ENCODE results near the gene C1RL.

Gene C1RL

GRCh38 chr12:7047306-7047705 is 61.7 kb downstream of the C1RL start:
- TF ChIP-seq USF1 (IDR thresholded peaks at IDR 0.05) (no peak), EP300 (IDR thresholded peaks at IDR 0.05; ENCODE audit: borderline replicate concordance) (no peak), EGR1 (IDR thresholded peaks at IDR 0.05) (no peak), RAD21 (IDR thresholded peaks at IDR 0.05; ENCODE audit: low read depth) (no peak), ZBTB7A (IDR thresholded peaks at IDR 0.05; ENCODE audit: low read depth) (no peak), CREB1 (IDR thresholded peaks at IDR 0.05; ENCODE audit: low read depth) (no peak), TAF1 (IDR thresholded peaks at IDR 0.05; ENCODE audit: low read depth) (no peak), MAX (IDR thresholded peaks at IDR 0.05) (no peak), CEBPB (IDR thresholded peaks at IDR 0.05) (no peak), YY1 (IDR thresholded peaks at IDR 0.05; ENCODE audit: low read depth) (no peak), NFIC (IDR thresholded peaks at IDR 0.05) (no peak), TEAD4 (IDR thresholded peaks at IDR 0.05) (no peak), TCF12 (IDR thresholded peaks at IDR 0.05; ENCODE audit: low read depth) (no peak), FOXM1 (IDR thresholded peaks at IDR 0.05; ENCODE audit: borderline replicate concordance, low read depth) (no peak)
- TF ChIP-seq, protein P1, sequence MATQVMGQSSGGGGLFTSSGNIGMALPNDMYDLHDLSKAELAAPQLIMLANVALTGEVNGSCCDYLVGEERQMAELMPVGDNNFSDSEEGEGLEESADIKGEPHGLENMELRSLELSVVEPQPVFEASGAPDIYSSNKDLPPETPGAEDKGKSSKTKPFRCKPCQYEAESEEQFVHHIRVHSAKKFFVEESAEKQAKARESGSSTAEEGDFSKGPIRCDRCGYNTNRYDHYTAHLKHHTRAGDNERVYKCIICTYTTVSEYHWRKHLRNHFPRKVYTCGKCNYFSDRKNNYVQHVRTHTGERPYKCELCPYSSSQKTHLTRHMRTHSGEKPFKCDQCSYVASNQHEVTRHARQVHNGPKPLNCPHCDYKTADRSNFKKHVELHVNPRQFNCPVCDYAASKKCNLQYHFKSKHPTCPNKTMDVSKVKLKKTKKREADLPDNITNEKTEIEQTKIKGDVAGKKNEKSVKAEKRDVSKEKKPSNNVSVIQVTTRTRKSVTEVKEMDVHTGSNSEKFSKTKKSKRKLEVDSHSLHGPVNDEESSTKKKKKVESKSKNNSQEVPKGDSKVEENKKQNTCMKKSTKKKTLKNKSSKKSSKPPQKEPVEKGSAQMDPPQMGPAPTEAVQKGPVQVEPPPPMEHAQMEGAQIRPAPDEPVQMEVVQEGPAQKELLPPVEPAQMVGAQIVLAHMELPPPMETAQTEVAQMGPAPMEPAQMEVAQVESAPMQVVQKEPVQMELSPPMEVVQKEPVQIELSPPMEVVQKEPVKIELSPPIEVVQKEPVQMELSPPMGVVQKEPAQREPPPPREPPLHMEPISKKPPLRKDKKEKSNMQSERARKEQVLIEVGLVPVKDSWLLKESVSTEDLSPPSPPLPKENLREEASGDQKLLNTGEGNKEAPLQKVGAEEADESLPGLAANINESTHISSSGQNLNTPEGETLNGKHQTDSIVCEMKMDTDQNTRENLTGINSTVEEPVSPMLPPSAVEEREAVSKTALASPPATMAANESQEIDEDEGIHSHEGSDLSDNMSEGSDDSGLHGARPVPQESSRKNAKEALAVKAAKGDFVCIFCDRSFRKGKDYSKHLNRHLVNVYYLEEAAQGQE (IDR thresholded peaks at IDR 0.05; ENCODE audit: low read depth), result no peak

DNA sequence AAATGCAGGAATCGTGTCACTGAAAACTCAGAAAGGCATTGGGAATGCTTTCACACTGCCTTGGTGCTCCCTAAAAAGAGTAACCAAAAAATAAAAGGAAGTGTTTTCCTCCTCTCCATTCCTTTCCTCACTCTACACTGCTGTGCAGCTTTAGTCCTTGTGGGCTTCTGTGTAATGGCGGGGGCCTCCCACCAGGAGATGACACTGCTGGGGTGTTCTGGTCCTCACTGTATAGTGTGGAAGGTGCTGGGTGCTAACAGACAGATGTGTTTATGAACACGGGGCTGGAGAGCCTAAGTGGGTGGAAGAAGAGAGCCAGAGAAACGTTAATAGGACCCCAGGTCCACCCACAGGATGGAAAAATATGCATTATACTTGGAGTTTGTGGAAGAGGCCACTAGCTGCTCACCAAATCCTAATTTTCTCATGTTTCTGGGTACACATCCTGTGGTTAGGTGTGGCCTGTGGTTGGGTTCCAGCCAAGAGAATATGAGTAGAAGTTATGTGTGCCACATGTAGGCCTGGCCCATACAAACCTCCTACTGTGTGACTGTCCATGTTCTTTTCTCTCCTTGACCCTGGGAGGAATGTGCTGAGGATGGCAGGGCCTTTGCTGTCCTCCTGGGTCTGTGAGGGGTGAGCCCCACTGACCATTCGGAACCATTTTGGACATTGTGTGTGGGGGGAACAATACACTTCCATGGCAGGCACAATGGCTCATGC is 62.5 kb downstream of the C1RL start:
- no peak for TF ChIP-seq TCF12 (IDR thresholded peaks at IDR 0.05; ENCODE audit: low read depth)
- no peak for TF ChIP-seq NFIC (IDR thresholded peaks at IDR 0.05)
- no peak for TF ChIP-seq TAF1 (IDR thresholded peaks at IDR 0.05; ENCODE audit: low read depth)
- no peak for TF ChIP-seq RAD21 (IDR thresholded peaks at IDR 0.05; ENCODE audit: low read depth)
- TF ChIP-seq USF1 (IDR thresholded peaks at IDR 0.05), result no peak
- no peak for TF ChIP-seq CEBPB (IDR thresholded peaks at IDR 0.05)

DNA sequence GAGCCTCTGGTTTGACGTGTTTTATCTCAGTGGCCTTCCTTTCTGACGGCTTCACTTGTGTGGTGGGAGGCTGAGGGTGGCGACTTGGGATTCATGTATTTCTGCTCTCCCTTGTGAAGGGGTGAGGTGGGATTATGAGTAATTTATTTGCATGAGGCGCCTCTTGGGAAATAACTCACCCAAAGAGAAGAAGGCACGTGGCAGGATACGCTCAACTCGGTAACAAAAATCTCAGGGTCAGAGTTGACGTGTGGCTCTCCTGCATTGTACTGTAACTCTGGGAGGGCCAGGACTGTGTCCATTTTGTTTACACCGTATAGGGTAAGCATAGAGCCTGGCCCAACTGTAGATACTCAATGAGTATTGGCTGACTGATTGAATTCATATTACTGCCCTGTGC is 63.1 kb downstream of the C1RL start:
- no peak for TF ChIP-seq YY1 (IDR thresholded peaks at IDR 0.05; ENCODE audit: low read depth)
- TF ChIP-seq, protein P1 (IDR thresholded peaks at IDR 0.05; ENCODE audit: low read depth), result no peak
- no peak for TF ChIP-seq TAF1 (IDR thresholded peaks at IDR 0.05; ENCODE audit: low read depth)
- TF ChIP-seq FOXM1 (IDR thresholded peaks at IDR 0.05; ENCODE audit: borderline replicate concordance, low read depth), result no peak
- TF ChIP-seq CREB1 (IDR thresholded peaks at IDR 0.05; ENCODE audit: low read depth), result no peak
- no peak for TF ChIP-seq MAX (IDR thresholded peaks at IDR 0.05)
- no peak for TF ChIP-seq ZBTB7A (IDR thresholded peaks at IDR 0.05; ENCODE audit: low read depth)
- TF ChIP-seq EP300 (IDR thresholded peaks at IDR 0.05; ENCODE audit: borderline replicate concordance), result no peak
- TF ChIP-seq RAD21 (IDR thresholded peaks at IDR 0.05; ENCODE audit: low read depth), result no peak
- no peak for TF ChIP-seq USF1 (IDR thresholded peaks at IDR 0.05)
- TF ChIP-seq TEAD4 (IDR thresholded peaks at IDR 0.05), result no peak
- TF ChIP-seq CEBPB (IDR thresholded peaks at IDR 0.05), result no peak
- TF ChIP-seq NFIC (IDR thresholded peaks at IDR 0.05), result no peak
- TF ChIP-seq TCF12 (IDR thresholded peaks at IDR 0.05; ENCODE audit: low read depth), result no peak
- TF ChIP-seq EGR1 (IDR thresholded peaks at IDR 0.05), result no peak
